Medulla oblongata (tissue), 1 donor: ENCODE results near the gene KLRK1.
"Not testable (repeated sequence)": the region's sequence is repeated elsewhere in the genome, so short reads cannot be mapped to it uniquely, and the experiment has no call there.

Experiments used
- DNase-seq: peaks from one replicate; pipeline ENCODE4 v3.0.0-alpha.2; 2015; ENCODE audit errors: extremely low spot score

Gene KLRK1

GRCh38 chr12:10389904-10390303 lies at the start of gene KLRK1:
Gene KLRK1, minus strand, starts transcription at chr12:10390041. Its CDS starts 1,231 bp downstream, at chr12:10388810.
- DNase-seq, result no peak

DNA sequence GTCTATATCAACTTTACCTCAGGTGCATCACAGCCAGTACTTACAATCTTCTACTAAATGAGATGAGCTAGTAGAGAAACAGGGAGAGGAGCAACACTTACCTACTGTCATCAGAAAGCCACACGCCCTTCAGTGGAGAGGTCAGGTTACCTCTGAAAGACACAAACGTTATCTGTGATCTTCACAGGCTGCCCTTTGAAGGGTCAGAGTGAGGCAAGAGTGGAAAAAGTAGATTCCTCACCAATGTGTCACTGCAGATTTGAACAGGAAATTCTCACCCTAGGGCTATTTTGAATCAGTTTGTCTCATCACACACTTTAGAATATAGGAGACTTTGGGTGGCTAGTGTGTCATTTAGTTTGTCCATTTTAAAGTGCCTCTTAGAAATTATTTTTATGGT lies 47.8 kb upstream of the KLRK1 start:
- not testable (repeated sequence) for DNase-seq

DNA sequence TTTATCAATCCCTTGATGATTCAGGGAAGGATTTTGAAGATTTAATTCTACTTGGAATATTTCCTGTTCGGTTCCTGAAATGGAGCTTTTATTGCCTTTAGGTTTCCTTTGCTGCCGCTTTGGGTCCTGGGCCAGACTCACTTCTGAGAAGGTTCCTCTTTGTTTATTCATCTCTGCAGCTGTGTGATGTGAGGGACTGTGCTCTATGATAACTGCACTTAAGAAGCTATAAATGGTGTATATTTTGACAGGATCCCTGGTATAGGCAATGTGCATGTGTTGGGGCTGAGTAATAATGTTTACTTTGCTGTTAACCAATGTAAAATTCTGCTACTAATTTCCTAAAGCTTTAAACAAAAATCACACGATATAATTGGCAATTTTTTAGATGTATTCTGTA lies 46.0 kb upstream of the KLRK1 start, which contains the start of gene KLRC2:
KLRC2 (minus strand) TSS at position 195 of the 400 bp plus-strand sequence; CDS start at position 171, 24 bp downstream.
- DNase-seq, result peak; percentile 26

DNA sequence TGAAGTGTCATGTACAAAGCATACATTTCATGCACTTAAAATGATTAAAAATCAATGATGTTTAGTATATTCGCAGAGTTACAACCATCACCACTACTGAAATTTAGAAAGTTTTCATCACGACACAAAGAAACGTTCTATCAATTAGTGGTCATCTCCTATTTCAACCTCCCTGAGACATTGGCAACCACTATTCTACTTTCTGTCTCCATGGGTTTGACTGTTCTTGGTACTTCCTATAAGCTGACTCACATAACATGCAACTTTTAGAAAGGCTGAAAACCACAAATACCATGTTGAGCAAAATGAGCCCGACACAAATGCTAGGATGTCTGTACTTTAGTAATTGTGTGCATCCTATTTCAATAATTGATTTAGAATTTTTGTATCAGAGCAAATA lies 40.8 kb upstream of the KLRK1 start:
- not testable (repeated sequence) for DNase-seq

GRCh38 chr12:10425938-10426337 lies 36.1 kb upstream of the KLRK1 start:
- not testable (repeated sequence) for DNase-seq

- not testable (repeated sequence) for DNase-seq
Observed at GRCh38 chr12:10424260-10424899, 34.5 kb upstream of the KLRK1 start.

DNA sequence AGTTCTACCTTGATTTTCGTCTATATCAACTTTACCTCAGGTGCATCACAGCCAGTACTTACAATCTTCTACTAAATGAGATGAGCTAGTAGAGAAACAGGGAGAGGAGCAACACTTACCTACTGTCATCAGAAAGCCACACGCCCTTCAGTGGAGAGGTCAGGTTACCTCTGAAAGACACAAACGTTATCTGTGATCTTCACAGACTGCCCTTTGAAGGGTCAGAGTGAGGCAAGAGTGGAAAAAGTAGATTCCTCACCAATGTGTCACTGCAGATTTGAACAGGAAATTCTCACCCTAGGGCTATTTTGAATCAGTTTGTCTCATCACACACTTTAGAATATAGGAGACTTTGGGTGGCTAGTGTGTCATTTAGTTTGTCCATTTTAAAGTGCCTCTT lies 32.3 kb upstream of the KLRK1 start:
- DNase-seq, result not testable (repeated sequence)

- not testable (repeated sequence) for DNase-seq
Observed at GRCh38 chr12:10420334-10420733, 30.5 kb upstream of the KLRK1 start, which contains the start of gene KLRC3. Gene KLRC3, minus strand, starts transcription at chr12:10420595. Its CDS starts 45 bp downstream, at chr12:10420550.

- no peak for DNase-seq
Observed at GRCh38 chr12:10409392-10409791, 19.6 kb upstream of the KLRK1 start, which contains the start of gene KLRC4. Gene KLRC4, minus strand, starts transcription at chr12:10409757. Its CDS starts 182 bp downstream, at chr12:10409575.

DNA sequence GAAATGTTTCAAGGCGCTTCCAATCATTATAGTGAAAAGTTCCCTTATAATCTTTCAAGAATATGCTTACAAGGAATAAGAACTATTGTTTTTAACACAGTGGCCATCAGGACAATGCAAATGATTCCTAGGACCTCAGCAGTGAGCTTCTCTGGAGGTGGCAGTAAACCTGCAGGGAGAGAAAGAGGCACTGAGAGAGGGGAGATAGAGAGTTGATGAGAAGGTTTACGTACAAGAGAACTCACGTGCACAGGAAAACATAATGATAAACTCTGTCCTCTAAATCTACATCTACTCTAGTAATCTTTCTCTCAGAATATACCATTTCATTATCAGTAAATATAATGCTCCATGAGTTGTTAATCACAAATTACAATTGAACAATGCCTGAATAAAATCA lies 19.0 kb upstream of the KLRK1 start:
- no peak for DNase-seq

- no peak for DNase-seq
Observed at GRCh38 chr12:10406725-10407124, 16.9 kb upstream of the KLRK1 start.

GRCh38 chr12:10405294-10405693 lies 15.5 kb upstream of the KLRK1 start:
- no peak for DNase-seq

GRCh38 chr12:10404798-10405197 lies 15.0 kb upstream of the KLRK1 start:
- DNase-seq, result no peak

- DNase-seq, result no peak
Observed at GRCh38 chr12:10400829-10401228, 11.0 kb upstream of the KLRK1 start.

- DNase-seq, result no peak
Observed at GRCh38 chr12:10398168-10398567, 8.3 kb upstream of the KLRK1 start.

DNA sequence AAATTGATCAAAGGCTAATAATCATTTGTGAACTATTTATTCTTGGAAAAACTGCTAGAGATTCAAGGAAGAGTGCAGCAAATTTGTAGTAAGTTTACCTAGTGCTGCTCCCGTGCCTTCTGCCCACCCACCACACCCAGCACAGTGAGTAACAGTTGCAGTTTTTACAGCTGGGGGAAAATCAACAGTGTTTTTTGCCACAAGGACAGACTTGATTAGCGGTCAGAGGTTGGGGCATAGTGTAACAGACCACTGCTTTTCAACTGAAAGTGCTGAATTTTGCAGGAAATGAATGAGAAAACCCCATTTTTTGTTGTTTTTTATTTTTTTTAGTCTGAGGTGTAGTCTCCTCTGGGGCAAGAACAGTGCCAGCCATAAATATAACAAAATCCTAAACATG lies 7.5 kb upstream of the KLRK1 start:
- no peak for DNase-seq

- not testable (repeated sequence) for DNase-seq
Observed at GRCh38 chr12:10396176-10396575, 6.3 kb upstream of the KLRK1 start.

DNA sequence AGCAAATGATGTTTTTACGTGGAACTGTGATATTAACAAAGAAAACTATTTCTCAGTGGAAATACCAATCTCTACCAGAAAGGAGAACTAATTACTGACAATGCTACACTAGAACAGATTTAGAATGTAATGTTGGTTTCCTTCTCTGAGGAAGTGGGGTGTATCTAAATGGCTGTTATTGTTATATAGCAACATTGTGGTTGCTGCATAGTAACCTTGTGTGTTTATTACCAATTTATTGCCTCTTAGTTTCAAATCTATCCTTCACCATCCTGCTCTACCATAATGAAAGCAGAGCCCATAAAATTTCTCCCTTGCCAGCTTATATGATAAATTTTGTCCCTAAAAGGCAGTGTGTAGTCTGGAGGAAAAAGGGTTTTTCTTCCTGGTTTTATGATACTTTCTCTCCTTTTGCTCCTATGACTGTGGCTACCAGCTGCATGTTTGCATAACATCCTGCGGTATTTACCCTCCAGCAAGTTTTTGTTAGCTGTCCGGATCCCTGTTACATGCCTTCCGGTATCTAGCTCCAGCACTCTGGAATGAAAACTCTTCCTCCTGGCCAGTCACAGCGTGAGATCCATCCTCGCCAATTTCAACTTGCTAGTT lies 5.7 kb upstream of the KLRK1 start:
- DNase-seq, result peak; percentile 54

GRCh38 chr12:10394531-10395152 lies 4.8 kb upstream of the KLRK1 start:
- DNase-seq, result not testable (repeated sequence)

- DNase-seq, result no peak
Observed at GRCh38 chr12:10393291-10393690, 3.5 kb upstream of the KLRK1 start.

- DNase-seq, result peak; percentile 69
Observed at GRCh38 chr12:10392394-10392930, 2.6 kb upstream of the KLRK1 start.

DNA sequence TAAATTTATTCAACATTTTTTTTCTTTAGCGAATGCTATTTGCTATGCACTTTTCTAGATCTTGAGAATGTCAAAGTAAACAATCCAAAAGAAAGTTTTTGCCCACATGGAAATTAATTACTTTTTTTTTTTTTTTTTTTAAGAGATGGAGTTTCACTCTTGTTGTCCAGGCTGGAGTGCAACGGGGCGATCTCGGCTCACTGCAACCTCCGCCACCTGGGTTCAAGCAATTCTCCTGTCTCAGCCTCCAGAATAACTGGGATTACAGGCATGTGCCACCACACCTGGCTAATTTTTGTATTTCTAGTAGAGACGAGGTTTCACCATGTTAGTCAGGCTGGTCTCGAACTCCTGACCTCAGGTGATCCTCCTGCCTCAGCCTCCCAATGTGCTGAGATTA lies 1.1 kb upstream of the KLRK1 start:
- DNase-seq, result not testable (repeated sequence)
